AG09309 (cell line): ENCODE results near the gene TRPM3.

ENCODE experiments used
- DNase-seq: peaks from one replicate; pipeline ENCODE4 v3.0.0-alpha.2; 2010; ENCODE audit warnings: low read depth
- H3K4me3 ChIP-seq: 2 replicates; pipeline ENCODE4 v1.5.1; 2011; ENCODE audit warnings: mild to moderate bottlenecking, low read depth, low read length, moderate library complexity; ENCODE audit not compliant: control insufficient read depth
- TF ChIP-seq, protein P1 (sequence below): IDR thresholded peaks from 2 replicates; pipeline ENCODE4 v1.5.1; 2011; ENCODE audit warnings: mild to moderate bottlenecking, low read depth, low read length, inconsistent platforms; ENCODE audit not compliant: insufficient read depth, control insufficient read depth; ENCODE audit errors: missing control alignments

The TRPM3 gene

GRCh38 chr9:70701163-70701562 lies 420.3 kb downstream of the TRPM3 start:
- TF ChIP-seq, protein P1, sequence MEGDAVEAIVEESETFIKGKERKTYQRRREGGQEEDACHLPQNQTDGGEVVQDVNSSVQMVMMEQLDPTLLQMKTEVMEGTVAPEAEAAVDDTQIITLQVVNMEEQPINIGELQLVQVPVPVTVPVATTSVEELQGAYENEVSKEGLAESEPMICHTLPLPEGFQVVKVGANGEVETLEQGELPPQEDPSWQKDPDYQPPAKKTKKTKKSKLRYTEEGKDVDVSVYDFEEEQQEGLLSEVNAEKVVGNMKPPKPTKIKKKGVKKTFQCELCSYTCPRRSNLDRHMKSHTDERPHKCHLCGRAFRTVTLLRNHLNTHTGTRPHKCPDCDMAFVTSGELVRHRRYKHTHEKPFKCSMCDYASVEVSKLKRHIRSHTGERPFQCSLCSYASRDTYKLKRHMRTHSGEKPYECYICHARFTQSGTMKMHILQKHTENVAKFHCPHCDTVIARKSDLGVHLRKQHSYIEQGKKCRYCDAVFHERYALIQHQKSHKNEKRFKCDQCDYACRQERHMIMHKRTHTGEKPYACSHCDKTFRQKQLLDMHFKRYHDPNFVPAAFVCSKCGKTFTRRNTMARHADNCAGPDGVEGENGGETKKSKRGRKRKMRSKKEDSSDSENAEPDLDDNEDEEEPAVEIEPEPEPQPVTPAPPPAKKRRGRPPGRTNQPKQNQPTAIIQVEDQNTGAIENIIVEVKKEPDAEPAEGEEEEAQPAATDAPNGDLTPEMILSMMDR, result no peak
- DNase-seq, result no peak
- H3K4me3 ChIP-seq, result no peak overlapping the region

DNA sequence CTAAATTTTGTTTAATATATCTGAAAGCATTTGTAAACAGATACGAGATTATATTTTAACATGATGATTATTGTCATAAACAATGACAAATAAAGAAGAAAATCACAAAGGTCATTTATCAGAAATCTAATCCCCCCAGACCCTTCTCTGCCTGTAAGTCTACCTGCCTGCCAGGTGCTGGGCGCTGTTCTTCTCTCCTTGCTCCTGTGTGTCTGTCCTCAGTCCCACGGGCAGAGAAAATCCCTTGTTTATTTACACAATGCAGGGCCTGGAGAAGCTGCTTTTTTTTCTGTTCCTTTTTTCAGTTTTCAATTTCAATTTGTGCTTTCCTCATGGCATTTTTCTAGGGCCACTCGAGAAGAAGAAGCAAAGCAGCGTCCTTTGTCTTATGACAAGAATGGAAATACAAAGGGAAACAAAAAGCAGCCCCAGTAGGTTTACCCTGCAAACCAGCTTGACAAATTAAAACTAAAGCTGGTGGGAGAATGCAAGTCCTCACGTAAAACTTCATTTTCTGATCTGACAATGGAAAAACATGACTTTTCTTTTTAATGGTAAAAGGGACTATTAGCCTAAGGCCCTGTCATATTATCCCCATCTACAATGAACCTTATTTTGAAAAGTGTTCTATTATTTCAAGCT lies 424.6 kb downstream of the TRPM3 start:
- DNase-seq, result no peak
- TF ChIP-seq, protein P1, result no peak
- no peak overlapping the region for H3K4me3 ChIP-seq

DNA sequence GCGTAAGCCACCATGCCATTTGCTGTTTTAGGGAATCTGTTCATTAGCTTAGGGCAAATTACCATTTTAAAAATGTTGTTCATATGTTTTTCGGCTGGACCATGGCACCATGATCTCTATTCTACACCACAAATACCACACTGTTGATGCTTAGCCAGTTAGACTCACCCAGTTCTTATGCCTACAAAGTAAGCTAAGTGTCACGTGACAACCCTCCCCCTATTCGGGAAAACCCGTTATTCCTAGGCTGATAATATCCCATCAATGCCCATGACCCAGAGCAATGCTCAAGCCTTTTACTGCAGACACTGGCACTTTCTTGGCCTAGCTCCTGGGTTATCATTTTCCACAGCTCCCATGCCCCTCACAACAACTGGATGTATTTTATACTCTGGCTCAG lies 426.7 kb downstream of the TRPM3 start:
- TF ChIP-seq, protein P1, result no peak
- H3K4me3 ChIP-seq, result no peak overlapping the region
- DNase-seq, result no peak

- no peak for DNase-seq
- no peak overlapping the region for H3K4me3 ChIP-seq
- TF ChIP-seq, protein P1, result no peak
Measured at GRCh38 chr9:70693186-70693585, 428.2 kb downstream of the TRPM3 start.

DNA sequence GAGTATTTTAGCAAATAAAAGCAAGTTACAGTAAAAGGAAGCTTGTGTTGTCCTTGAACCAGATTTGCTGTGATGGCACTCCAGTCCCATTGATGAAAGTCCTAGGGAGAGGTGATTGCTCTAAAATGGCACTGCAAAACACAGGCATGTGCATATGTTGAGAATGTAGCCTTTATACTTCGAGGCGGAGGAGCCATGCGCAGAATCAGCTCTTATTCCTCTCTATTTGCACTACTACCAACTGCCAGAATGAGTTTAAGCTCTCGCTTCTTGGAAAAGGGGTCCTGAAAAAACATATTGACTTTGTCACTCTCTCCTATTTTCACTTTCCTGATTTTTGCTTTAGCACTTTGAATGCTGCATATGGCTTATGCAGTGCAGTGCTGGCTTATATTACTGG lies 429.0 kb downstream of the TRPM3 start:
- TF ChIP-seq, protein P1, result no peak
- H3K4me3 ChIP-seq, result no peak overlapping the region
- DNase-seq, result no peak

DNA sequence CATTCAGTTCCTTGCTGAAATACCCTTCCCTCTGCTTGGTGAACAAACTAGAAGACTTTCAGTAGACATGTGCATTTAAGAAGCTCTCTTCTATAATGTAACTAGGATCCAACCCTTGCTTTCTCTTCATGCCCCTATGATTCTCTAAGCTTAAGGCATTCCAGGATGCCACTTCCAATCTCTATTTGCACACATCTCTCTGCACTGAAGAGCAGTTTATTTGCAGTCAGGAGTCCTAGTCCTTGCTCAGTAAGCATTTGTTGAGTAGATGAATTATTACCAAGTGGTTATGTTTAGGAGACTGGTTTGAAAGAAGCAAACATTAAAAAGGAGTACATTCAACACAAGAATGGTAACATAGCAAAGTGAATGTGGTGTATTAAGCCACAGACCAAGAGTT lies 432.7 kb downstream of the TRPM3 start:
- no peak for DNase-seq
- no peak overlapping the region for H3K4me3 ChIP-seq
- TF ChIP-seq, protein P1, result no peak
